LoVo (cell line): Measurements from ENCODE around the gene EEFSEC.

ENCODE experiments used
- DNase-seq: peaks from one replicate; pipeline ENCODE4 v3.0.0-alpha.2; 2016; ENCODE audit warnings: low spot score

Gene EEFSEC

DNA sequence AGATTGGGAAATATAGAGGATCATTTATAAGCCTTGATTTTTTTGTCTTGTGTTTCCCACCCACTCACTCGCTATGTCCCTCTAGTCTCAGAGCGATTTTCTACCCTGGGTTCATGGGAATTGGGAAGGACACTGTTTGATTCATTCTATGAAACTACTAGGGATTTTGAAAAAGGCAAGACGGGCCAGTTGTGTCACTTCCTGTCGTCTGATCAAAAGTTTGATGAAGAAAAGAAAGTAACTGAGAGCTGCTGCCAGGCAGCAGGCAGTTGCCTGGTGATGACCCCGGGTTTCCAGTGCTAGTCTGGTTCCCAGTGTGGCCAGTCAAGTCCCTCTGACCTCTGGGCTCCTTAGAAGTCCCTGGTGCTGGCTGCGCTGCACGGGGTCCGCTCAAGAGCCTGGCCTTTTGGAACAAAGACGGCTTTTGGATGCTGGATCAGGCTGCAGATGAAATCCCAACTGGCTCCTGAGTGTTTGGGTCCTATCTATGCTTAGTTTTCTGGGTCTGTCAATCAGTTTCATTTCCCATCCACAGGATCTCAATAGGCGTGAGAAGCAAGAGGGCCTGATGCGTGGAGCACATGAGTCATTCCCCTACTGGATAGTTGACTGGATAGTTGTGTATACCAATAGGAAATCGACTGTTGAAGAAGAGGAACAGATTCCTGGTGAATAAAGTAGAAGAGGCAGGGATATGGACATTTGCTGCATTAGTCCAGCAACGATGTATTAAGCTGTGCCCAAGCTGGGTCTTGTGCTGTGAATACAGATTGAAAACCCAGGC lies 89.7 kb downstream of the EEFSEC start:
- DNase-seq: no peak

DNA sequence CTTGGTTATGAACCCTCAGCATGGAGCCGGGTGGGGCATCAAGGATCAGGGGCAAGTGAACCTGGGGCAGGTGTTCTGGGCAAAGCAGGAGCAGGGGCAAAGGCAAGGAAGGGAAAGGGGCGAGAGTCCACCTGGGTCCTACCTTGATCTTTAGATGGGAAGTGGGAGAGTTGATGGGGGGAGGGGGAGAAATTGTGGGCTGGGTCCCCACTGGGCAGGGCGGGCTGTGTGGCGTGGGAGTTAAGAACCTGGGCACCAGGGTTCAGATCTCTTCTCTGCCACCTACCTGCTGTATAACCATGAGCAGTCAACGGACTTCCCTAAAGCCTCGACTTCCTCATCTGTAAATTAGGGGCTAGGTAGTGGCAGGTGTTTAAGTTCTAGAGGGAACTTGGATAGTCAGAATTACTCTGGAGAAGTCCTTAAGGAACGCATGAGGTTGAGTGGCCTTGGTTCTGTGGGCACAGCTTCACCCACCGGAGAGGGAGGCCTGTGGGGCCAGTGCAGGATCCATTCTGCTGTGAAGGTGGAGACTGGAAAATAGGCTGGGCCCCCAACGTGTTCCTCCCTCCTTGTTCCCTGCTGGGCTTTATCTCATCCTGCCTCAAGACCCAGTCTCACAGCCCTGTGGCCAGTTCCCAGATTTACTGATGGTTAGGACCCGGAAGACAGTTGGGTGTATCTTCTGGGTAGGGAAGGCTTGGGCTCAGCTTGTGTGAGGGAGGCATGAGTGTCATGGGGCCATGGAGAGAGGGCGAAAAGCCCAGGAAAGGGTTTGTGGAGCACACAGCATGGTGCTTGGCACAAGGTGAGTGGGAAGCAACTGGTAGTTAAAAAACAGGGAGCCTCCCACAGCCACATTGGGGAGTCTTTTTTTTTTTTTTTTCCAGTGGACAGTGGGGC lies 90.6 kb downstream of the EEFSEC start:
- no peak for DNase-seq

DNA sequence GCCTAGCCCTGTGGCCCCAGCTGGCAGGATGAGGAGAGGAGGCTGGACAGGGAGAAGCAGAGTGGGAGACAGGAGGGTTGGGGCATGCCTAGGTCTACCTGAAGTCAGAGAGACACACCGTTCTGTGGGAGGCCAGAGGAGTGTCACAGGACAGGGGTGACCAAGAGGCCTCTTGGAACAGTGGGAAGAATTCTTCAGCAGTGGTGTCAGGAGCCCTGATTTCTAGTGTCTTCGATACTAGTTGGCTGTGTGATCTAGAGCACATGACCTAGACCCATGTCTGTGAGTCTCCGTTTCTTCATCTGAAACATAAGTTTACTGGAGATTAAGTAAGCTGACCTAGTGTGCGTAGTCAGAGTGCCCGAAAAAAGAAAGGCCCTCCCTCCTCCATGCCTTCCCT lies 92.2 kb downstream of the EEFSEC start:
- DNase-seq: no peak

DNA sequence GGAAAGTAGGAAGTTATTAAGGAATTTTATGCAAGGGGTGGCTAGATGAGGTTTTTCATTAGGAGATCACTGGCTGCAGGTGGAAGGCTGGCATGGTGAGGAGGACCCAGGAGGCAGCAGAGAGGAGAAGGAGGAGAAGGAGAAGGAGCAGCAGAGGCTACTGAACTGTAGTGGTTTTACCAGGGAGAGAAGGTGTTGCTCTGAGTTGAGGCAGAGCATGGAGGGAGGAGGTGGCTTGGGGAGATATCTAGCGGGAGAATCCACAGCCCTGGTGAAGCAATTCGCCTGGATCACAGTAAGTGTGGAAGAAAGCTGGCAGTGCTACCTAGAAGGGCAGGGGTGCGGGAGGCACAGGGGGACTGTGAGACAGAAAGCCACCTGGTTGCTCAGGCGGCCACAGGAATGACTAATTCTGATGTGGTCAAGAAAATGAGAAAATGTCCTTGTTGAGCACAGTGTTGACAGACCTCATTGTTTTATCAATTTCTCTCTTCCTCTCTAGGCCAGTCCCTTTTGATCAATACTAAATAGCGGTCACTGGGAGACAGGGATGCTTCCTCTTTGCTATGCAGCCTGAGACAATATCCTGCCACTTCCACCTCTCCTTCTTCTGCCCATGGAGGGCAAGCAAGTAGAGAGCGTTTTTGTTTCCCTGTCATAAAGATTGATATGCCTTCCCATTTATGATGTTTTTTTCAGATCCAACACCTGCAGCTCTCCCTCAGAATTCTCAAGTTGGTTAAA lies 94.6 kb downstream of the EEFSEC start:
- no peak for DNase-seq

DNA sequence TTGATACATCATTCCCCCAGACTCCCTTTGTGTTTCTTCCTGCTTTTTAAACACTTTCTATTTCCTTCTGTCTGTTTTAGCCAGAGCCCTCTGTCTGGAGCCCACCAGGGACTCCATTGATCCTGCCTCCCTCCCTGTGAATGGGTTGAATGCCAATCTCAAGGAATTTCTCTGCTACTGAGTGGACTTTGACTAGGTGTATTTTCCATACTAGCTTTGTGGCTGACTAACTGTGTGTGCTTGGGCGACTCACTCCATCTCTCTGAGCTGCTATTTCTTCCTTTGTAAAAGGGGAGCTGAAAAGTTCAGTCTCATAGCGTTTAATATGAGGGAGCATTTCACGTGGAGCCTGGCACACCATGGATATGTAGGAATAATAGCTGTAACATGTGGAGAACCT lies 98.8 kb downstream of the EEFSEC start:
- no peak for DNase-seq

DNA sequence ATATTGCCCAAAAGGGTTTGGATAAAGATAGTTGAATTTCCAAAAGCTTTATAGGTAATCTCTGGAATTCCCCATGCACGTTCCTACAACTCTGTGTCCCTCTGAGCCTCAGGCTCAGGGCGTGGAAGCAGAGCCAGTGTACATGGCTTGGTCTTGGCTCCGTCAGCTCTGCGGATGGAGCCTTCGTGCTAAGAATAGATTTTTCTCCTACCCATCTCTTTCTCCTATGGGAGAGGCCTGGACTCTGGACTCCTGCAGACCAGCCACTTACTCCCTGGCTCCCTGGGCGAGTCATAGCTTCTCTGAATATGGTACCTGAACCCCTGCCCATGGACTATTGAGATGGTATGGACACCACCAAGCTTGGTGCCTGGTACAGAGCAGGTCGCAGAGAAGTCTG lies 99.9 kb downstream of the EEFSEC start:
- peak; percentile 1 for DNase-seq

DNA sequence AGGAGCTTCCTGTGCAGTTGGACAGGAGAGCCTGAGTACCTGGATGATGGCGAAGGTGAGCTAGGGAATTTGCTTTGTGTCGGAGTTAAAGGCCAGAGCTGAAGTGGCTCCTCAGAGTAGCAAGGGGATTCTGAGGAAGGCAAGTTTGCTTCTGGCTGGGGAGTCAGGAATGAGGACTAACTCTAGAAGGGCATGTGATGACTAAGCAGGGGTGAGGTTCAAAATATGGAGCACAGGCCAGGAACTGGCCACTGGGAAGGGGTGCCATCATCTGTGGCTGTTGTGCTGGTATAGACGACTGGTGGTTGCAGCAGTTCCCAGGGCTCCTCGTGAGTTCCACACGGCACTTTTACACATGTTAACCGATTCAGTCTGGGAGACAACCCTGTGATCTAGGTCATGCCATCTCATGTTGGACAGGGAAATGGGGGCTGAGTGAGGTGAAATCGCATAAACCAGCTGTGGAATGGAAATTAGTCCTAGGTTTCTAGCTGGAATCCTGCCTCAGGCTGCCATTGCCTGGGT lies 100.8 kb downstream of the EEFSEC start:
- no peak for DNase-seq

DNA sequence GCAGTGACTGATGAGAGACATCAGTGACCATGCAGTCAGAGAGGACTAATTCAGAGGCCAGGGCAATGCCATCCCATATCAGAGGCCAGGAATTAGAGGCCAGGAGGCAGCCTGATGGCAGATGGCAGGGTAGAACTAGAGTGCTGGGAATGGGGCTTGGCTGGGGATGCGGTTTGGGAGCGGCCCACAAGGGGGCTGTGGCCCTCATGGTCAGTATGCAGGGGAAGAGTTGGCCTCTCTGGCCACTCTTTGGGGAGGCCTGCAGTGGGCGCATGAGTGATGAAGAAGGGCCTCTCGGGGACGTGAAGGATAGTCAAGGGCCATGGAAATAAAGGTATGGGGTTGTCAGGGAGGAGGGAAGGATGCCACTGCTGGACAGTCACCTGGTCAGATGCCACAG lies 101.7 kb downstream of the EEFSEC start:
- no peak for DNase-seq

DNA sequence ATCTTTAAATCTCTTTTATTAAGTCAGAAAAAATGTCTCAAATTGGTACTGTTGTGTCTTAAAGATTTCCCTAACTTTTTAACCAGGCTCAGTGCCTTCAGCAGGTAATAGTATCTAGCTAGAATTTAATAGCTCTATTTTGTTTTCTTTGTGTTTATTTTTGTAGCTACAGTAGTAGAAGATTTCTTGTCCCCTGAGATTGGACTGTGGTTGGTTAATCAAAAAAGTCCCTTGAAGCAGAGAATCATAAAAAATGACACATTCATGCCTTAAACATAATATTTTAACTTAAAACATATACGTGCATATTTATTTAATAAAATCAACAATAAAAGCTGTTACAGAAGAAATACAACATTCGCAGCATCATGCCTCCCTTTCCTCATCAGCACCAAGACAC lies 102.8 kb downstream of the EEFSEC start:
- no peak for DNase-seq

DNA sequence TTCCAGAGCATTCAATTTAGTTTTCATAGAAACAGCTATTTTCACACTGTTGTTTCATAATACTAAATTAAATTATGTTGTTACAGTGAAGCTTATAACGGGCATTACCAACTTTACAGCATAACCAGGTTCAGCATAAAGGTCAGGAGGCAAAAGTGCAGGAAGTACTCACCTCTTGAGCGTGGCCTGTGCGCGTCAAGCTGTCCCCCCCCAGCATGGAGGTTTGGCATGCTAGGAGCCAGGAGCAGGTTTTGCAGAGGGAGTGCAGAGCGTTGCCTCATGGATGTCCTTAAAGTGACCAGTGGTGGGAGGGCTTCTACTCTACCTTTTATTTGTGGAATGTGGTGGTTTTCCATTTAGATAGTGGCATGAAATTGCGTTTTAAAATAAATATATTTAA lies 104.4 kb downstream of the EEFSEC start:
- DNase-seq: no peak

DNA sequence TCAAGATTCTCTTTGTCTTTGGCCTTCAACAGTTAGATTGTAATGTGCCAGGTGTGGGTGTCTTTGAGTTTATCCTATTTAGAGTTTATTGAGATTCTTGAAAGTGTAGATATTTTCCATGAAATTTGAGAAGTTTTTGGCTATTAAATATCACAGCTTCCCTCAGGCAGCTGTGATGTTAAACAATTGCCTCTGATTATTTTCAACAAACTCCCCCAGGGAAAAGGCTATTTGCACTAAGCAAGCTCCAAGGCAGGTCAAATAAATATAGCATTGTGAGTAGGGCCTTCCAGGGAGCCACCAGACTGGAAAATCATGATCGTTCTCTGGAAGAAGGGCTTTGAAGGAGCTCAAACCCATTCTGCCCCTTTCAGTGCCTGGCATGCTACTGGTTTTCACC lies 107.0 kb downstream of the EEFSEC start:
- DNase-seq: no peak

DNA sequence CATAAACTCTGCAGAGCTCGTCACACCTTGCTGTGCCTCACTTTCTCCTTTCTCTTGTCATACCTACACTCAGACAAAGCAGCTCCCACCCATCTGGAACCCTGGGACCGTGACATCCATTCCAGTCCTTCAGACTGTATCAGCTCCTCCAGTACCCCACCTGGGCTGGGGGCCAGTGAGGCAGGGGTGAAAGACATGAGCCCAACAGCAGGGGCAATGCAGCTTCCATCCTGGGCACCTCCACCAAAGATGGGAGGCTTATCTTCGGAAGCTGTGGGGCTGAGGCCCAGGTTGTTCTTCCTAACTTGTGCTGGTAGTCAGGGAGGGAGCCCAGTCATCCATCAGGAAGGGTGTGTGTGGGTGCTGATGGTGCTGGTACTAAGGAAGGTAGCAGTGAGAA lies 109.2 kb downstream of the EEFSEC start:
- no peak for DNase-seq

DNA sequence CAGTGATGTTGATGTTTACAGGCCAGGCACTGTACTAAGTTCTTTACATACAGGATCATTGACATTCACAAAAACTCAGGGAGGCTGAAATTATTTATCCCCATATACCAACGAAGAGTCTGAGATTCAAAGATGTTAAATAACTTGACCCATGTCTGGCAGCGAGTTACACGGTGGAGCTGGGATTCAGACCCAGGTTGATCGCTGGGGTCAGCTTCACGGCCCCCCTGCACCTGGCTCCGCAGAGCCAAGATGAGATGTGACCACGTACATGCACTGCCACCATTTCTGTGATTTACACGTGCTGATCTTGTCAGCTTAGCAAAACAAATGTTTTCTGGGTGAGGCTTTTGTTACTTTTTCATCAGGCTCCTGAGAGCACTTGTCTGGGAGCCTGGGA lies 109.8 kb downstream of the EEFSEC start:
- no peak for DNase-seq

DNA sequence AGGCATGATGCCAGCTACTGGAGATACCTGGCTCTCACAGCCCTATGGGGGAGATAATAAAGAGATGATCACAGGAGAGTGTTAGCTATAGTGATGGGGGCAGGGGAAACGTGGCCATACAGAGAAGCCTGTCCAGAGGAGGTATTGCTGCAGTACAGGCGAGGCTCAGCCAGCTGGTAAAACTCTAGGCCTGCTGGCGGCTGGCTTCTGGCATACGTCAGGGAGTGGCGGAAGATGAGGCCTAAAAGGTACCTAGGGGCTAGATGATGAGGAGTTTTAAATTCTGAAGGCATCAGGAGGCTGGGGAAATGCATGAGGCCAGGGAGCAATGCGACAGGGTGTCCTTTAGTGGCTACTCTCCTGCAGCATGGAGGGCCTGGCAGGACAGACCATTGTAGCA lies 110.7 kb downstream of the EEFSEC start:
- no peak for DNase-seq

DNA sequence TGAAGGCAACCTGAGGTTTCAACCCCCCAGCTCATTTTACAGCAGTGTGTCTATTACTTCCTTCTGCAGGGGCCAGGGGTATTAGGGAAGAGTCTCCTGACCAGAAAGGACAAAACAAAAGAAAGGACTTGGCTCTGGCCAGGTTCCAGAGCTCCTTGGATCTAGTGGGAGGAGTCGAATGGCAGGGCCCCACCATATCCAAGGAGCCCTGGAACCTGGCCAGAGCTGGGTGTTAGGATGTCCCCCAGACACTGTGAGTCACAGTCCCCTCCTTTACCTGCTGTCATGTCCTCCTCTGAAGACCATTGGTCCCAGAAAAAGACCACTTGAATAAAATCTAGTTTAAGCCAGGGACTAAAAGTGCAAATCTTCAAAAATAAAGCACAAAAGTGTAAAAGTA lies 113.2 kb downstream of the EEFSEC start:
- no peak for DNase-seq

DNA sequence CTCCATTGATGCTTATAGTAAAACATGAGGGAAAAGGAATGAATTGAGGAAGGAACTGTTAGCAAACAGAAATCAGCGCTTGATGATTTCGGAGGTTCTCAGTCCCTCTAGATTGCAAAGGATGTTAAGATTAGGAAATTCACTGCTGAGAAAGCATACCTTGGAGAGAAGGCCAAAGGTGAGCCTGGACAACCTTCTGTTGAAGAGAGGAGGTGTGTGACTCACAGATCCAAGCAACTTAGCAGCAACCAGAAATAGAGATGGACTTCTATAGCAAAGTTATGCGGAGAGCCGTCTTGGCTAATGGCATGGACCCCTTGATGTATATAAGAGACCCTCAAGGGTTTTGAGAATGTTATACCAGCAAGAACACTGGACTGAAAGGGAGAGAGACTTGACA lies 114.3 kb downstream of the EEFSEC start:
- no peak for DNase-seq

DNA sequence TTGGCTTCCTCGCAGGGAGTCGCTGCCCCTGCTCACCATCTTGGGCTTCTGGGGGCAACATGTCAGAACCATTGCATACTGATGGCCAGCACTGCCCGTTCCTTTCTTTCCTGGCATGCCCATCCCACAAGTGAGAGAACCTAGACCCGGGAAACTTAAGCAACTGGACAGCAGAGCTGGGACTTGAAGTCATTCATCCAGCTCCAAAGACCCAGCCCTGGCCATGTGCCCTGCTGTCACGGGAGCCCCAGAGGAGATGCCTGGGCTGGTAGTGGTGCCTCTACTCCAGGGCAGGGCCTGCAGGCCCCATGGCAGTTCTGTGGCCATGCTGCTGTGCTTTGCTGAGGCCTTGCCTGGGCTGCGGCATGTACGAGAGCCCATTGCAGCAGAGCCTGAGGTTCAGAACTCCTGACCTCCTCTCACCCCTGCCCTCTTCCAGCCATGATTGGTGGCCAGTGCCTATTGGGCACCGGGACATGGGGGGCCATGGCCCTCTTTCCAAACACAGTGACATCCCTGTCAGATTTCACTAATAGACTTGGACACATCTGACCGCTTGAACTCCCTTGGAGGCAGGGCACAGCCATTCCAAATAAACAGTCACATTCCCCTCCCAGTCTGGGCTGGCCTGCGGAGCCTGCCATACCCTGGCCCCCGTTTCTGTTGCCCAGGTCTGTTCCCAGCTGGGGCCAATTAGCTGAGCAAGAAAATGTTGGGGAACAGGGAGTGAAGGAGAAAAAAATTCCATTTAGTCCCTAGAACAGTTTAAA lies 115.9 kb downstream of the EEFSEC start:
- DNase-seq: no peak

DNA sequence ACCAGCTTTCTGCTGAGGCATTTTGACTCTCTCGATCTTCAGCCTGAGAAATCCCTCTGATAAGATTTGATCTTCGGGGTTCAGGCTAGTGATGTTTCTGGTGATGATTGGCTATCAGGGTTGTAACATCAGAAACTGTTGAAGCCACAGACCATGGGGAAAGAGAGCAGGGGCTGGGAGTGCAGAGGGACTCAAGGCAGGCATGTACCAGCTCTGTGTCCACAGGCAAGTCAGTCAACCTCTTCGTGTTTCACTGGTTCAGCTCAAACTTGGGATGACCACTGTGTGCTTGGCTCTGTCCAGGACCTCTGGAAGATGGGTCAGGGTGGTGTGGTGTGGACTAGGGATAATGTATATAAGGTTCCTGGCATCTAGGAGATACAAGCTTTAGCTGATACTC lies 116.5 kb downstream of the EEFSEC start:
- DNase-seq: no peak

DNA sequence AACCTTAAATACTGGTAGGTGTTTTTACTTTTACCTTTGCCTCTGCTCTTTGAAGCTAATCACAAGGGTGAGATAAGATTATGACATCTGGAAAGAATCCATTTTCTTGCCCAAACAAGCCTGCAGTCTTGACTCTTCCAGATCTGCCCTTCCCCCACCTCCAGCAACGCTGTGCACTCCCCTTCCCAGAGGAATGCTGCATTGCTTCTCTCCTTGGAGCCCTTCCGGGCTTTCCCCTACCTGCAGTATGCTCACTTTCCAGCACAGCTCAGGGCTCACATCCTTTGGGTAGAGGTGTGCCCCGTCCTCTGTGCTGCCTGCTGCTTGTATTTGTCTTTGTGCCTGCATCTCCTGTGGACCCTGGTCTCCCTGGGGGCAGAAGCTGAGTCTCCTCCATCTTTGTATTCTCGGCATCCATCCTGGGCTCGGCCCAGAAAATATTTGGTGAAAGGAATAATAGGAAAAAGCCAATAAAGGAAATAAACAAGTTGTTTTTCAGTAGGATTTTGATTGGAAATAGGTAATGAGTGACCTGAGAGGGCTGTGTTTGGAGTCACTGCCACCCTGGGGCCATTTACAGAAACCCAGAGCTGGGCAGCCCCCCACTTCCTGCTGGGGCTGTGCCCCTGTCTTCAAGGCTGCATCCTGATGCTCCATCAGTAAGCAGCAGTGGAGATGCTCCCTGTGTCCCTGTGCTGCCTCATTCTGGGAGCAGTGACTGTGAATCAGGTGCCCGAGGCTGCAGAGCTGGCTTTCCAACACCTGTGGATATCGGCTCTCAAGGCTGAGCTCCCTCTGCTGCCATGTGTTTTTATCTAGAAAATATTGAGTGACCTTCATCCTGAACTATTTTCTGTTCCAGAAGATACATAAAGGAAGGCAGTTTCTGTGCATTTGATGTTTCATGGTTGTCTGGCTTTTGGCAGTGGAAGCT lies 117.5 kb downstream of the EEFSEC start:
- no peak for DNase-seq

DNA sequence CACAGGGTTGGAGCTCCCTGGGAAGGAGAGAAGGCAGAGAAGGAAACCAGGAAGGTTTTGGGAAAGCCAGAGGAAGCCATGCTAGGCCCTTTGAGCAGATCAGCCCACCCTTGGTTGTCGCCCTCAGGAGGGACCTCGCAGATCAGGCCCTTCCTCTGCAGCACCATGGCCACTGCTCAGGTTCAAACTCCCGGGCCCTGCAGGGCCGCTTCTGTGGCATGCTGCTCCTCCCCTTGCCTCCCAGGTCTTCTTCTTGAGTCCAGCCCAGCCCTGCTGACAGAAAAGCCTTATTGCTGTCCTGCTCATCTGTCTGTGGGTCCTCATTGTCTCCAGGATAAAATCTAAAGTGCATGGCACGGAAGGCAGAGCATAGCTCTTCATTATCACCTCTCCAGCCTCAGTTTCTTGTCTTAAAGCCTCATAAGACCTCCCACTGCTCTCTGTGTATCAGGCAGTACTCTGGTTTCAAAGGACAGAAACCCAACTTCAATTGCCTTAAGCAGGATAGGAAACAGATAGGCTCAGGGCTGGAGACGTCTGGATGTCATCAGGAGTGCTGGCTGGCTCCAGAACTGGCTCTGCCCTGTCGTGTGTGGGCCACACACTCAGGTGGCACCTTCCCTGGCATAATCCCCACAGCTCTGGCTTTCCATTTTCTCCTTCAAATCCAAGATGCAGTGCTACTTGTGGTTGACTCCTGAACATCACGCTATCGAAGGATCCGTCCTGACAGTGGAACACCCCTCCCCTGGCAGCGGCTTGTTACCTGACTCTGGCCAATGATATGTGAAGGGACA lies 118.5 kb downstream of the EEFSEC start:
- DNase-seq: no peak
